Keratinocyte (primary cell): ENCODE data around the gene MYO9A.

Experiments
- CTCF ChIP-seq, 3 experiments: IDR thresholded peaks in 1 of 3; conservative IDR thresholded peaks in 1 of 3; optimal IDR thresholded peaks in 1 of 3; 2 replicates in 2 of 3; 3 replicates in 1 of 3; pipeline versions ENCODE3 to v1.5.1; 2011; ENCODE audit warnings: low read length in 3 of 3, mild to moderate bottlenecking in 3 of 3, moderate library complexity in 2 of 3, control low read depth in 1 of 3, inconsistent platforms in 1 of 3; ENCODE audit not compliant: insufficient read depth in 2 of 3; ENCODE audit errors: extremely low read depth in 1 of 3
- EZH2 ChIP-seq: IDR thresholded peaks from one replicate; pipeline ENCODE4 v1.6.1; 2012; ENCODE audit warnings: inconsistent platforms, mild to moderate bottlenecking, low read length, moderate library complexity

GRCh38 chr15:71820127-71820526, 297.8 kb downstream of the MYO9A start:
- no peak for TF ChIP-seq CTCF (optimal IDR thresholded peaks at IDR 0.05 in 1 of 3, IDR thresholded peaks at IDR 0.05 in 1 of 3, conservative IDR thresholded peaks at IDR 0.05 in 1 of 3; ENCODE audit: extremely low read depth in 1 of 3, insufficient read depth in 2 of 3, low read length in 3 of 3)
- no peak for TF ChIP-seq EZH2
